OCI-LY1 (cell line): ENCODE data around the gene TMEM140.

ENCODE experiments used
- H2AFZ ChIP-seq: fragments of 200-600 bp; sonication (generic), shearing (Covaris generic); 2 replicates; pipeline ENCODE4 v1.6.0; 2014; ENCODE audit warnings: antibody characterized with exemption, mild to moderate bottlenecking, low read length
- H3F3A ChIP-seq: fragments of 200-600 bp; sonication (generic), shearing (Covaris generic); 2 replicates; pipeline ENCODE4 v1.6.0; 2014; ENCODE audit warnings: mild to moderate bottlenecking, antibody characterized with exemption, low read length, moderate library complexity; ENCODE audit not compliant: insufficient read depth
- H3K27ac ChIP-seq: fragments of 200-600 bp; sonication (generic); 2 replicates; pipeline ENCODE4 v1.5.1; 2014; ENCODE audit warnings: low read length, mixed run types, mild to moderate bottlenecking, low read depth; ENCODE audit not compliant: poor library complexity, severe bottlenecking
- H3K27me3 ChIP-seq: fragments of 200-600 bp; sonication (generic); 2 replicates; pipeline ENCODE4 v1.6.0; 2014; ENCODE audit warnings: antibody characterized with exemption, mild to moderate bottlenecking, low read length, moderate library complexity; ENCODE audit not compliant: insufficient read depth
- H3K36me3 ChIP-seq: fragments of 200-600 bp; sonication (generic); 2 replicates; pipeline ENCODE4 v1.6.1; 2014; ENCODE audit warnings: mild to moderate bottlenecking, antibody characterized with exemption, low read length, moderate library complexity, mixed read lengths; ENCODE audit not compliant: insufficient read depth
- H3K4me1 ChIP-seq: fragments of 200-600 bp; sonication (generic); 2 replicates; pipeline ENCODE4 v1.5.1; 2014; ENCODE audit warnings: mild to moderate bottlenecking, low read length, moderate library complexity; ENCODE audit not compliant: insufficient read depth, severe bottlenecking
- H3K4me2 ChIP-seq: fragments of 200-600 bp; sonication (generic), shearing (Covaris generic); 2 replicates; pipeline ENCODE4 v1.6.1; 2014; ENCODE audit warnings: low read length
- H3K4me3 ChIP-seq: fragments of 200-600 bp; sonication (generic); 2 replicates; pipeline ENCODE4 v1.5.1; 2014; ENCODE audit warnings: low read length, low read depth, mild to moderate bottlenecking, mixed read lengths; ENCODE audit not compliant: poor library complexity, severe bottlenecking
- H3K79me2 ChIP-seq: fragments of 200-600 bp; shearing (Covaris generic); 2 replicates; pipeline ENCODE4 v1.6.1; 2016; ENCODE audit warnings: mixed run types, low read length, mixed read lengths; ENCODE audit not compliant: insufficient read depth
- H3K9ac ChIP-seq: fragments of 200-600 bp; sonication (generic), shearing (Covaris generic); 2 replicates; pipeline ENCODE4 v1.6.1; 2014; ENCODE audit warnings: mild to moderate bottlenecking, low read length, mixed read lengths
- H3K9me2 ChIP-seq: fragments of 200-600 bp; sonication (generic), shearing (Covaris generic); 2 replicates; pipeline ENCODE4 v1.6.1; 2014; ENCODE audit warnings: low read depth, mild to moderate bottlenecking, low read length, mixed read lengths
- H3K9me3 ChIP-seq: fragments of 200-600 bp; shearing (Covaris generic); 2 replicates; pipeline ENCODE4 v1.6.1; 2014; ENCODE audit warnings: low read length, mixed read lengths
- H4K20me1 ChIP-seq: fragments of 200-600 bp; sonication (generic), shearing (Covaris generic); 2 replicates; pipeline ENCODE4 v1.6.0; 2016; ENCODE audit warnings: mild to moderate bottlenecking, low read length; ENCODE audit not compliant: insufficient read depth
- CTCF ChIP-seq: fragments of 200-600 bp; sonication (generic), shearing (Covaris generic); IDR thresholded peaks from 2 replicates; pipeline ENCODE4 v1.5.1; 2017; ENCODE audit warnings: mild to moderate bottlenecking, antibody characterized with exemption, low read length, moderate library complexity, mixed read lengths
- EZH2 ChIP-seq: fragments of 200-600 bp; sonication (generic), shearing (Covaris generic); IDR thresholded peaks from 2 replicates; pipeline ENCODE4 v1.8.0; 2017; ENCODE audit warnings: borderline replicate concordance, mixed run types, mild to moderate bottlenecking, antibody characterized with exemption, low read length, moderate library complexity, mixed read lengths

The TMEM140 gene

GRCh38 chr7:135201350-135201749 is 53.5 kb downstream of the TMEM140 start:
- Histone ChIP-seq H3K79me2 (no peaks in the 10 kb centered on the region), H3K4me3 (no peak overlapping the region), H3K9ac (no peak overlapping the region), H3K4me1 (peaks cover 13% of the 10 kb centered on the region), H3K9me2 (no peaks in the 10 kb centered on the region), H3K36me3 (peaks cover 92% of the 10 kb centered on the region), H3K4me2 (no peak overlapping the region), H2AFZ (no peak overlapping the region), H3K9me3 (no peaks in the 10 kb centered on the region), H4K20me1 (no peaks in the 10 kb centered on the region), H3F3A (no peaks in the 10 kb centered on the region), H3K27me3 (no peaks in the 10 kb centered on the region), H3K27ac (no peak overlapping the region)
- TF ChIP-seq EZH2 (no peak), CTCF (no peak)

- Histone ChIP-seq H3K79me2 (no peaks in the 10 kb centered on the region), H2AFZ (no peak overlapping the region), H3K4me1 (peaks cover 42% of the 10 kb centered on the region), H3F3A (no peaks in the 10 kb centered on the region), H3K4me3 (no peak overlapping the region), H3K9me3 (no peaks in the 10 kb centered on the region), H3K9ac (no peak overlapping the region), H3K27ac (no peak overlapping the region), H3K4me2 (no peak overlapping the region), H3K9me2 (no peaks in the 10 kb centered on the region), H4K20me1 (no peaks in the 10 kb centered on the region), H3K27me3 (no peaks in the 10 kb centered on the region), H3K36me3 (peaks cover 68% of the 10 kb centered on the region)
- TF ChIP-seq EZH2 (no peak), CTCF (no peak)
Measured at GRCh38 chr7:135204341-135204749, 56.5 kb downstream of the TMEM140 start.

- no peaks in the 10 kb centered on the region for H3K27me3 ChIP-seq
- peaks cover 66% of the 10 kb centered on the region for H3K36me3 ChIP-seq
- H4K20me1 ChIP-seq: no peaks in the 10 kb centered on the region
- peaks cover 47% of the 10 kb centered on the region for H3K4me1 ChIP-seq
- no peaks in the 10 kb centered on the region for H3F3A ChIP-seq
- H3K9me3 ChIP-seq: no peaks in the 10 kb centered on the region
- no peak overlapping the region for H3K27ac ChIP-seq
- H3K9ac ChIP-seq: no peak overlapping the region
- H3K4me3 ChIP-seq: no peak overlapping the region
- no peaks in the 10 kb centered on the region for H3K9me2 ChIP-seq
- H3K79me2 ChIP-seq: no peaks in the 10 kb centered on the region
- no peak overlapping the region for H3K4me2 ChIP-seq
- TF ChIP-seq EZH2: no peak
- TF ChIP-seq CTCF: no peak
- H2AFZ ChIP-seq: no peak overlapping the region
Measured at GRCh38 chr7:135204876-135205275, 57.0 kb downstream of the TMEM140 start.
